ENCODE results near the gene PRPF40B. TPM values are rescaled to one million over a fixed set of nuclear protein-coding genes. Genes with fewer than 3 reads are reported as not detected.

Gene PRPF40B
- total and polyA plus RNA-seq, 9 of the 15 experiments (the other 6 are each of a cell fraction or from before 2014, with no cell fraction given), result 0.55 to 10.6 (median 4.8) TPM

DNA sequence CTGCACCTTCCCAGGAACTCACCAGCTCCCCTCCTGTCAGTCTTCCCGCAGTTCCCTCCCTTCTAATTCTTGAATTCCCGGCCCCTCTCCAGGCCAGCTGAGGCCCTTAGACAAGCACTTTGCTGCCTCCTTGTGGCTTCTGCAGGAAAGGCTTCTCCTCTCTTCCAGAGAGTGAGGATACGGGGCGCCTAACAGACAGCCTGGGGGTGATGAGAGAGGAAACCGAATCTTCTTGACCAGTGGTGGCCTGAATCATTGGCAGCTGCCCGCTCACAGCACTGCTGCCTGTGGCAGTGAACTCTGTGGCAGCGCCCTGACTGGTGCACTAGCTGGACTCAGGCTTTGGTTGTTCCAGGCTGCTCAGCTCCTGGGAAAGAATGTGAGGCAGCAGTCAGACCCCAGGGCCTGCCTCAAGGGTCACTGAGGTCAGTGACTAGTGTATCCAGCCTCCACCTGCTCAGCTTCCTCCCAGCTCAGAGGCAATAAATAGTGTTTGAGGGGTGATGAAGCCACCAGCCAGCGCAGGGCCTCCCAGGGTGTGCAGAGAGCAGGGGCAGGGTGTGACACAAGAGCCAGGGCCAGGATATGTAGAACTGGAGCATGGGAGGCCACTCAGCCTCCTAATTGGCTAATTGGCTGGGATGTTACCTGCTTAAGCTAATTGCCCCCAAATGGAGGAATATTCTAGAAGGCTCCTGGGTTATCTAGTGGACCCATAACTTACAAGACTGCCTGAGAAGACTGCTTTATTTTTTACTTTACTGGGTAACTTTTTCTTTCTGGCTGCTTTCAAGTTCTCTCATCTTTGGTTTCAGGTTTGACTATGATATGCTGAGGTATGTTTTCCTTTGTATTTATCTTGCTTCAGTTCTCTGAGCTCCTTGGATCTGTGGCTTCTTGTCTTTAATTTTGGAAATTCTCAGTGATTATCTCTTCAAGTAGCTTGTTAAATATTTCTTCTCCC lies 42.5 kb upstream of the PRPF40B start (continued):
- TF ChIP-seq, protein P1, sequence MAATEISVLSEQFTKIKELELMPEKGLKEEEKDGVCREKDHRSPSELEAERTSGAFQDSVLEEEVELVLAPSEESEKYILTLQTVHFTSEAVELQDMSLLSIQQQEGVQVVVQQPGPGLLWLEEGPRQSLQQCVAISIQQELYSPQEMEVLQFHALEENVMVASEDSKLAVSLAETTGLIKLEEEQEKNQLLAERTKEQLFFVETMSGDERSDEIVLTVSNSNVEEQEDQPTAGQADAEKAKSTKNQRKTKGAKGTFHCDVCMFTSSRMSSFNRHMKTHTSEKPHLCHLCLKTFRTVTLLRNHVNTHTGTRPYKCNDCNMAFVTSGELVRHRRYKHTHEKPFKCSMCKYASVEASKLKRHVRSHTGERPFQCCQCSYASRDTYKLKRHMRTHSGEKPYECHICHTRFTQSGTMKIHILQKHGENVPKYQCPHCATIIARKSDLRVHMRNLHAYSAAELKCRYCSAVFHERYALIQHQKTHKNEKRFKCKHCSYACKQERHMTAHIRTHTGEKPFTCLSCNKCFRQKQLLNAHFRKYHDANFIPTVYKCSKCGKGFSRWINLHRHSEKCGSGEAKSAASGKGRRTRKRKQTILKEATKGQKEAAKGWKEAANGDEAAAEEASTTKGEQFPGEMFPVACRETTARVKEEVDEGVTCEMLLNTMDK (IDR thresholded peaks at IDR 0.05; ENCODE audit: borderline replicate concordance, insufficient read depth, low read depth, low read length, poor library complexity, severe bottlenecking), result peak; percentile 73
- no peak for TF ChIP-seq TBP (optimal IDR thresholded peaks at IDR 0.05; ENCODE audit: low read depth, low read length)
- TF ChIP-seq ARID2 (IDR thresholded peaks at IDR 0.05), result peak; percentile 73; the same call in 1 of the 2 replicates
- no peak for TF ChIP-seq ZNF561 (CRISPR knock-in tag; conservative IDR thresholded peaks at IDR 0.05)
- TF ChIP-seq, protein P2, sequence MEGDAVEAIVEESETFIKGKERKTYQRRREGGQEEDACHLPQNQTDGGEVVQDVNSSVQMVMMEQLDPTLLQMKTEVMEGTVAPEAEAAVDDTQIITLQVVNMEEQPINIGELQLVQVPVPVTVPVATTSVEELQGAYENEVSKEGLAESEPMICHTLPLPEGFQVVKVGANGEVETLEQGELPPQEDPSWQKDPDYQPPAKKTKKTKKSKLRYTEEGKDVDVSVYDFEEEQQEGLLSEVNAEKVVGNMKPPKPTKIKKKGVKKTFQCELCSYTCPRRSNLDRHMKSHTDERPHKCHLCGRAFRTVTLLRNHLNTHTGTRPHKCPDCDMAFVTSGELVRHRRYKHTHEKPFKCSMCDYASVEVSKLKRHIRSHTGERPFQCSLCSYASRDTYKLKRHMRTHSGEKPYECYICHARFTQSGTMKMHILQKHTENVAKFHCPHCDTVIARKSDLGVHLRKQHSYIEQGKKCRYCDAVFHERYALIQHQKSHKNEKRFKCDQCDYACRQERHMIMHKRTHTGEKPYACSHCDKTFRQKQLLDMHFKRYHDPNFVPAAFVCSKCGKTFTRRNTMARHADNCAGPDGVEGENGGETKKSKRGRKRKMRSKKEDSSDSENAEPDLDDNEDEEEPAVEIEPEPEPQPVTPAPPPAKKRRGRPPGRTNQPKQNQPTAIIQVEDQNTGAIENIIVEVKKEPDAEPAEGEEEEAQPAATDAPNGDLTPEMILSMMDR (IDR thresholded peaks at IDR 0.05 in 2 of 3, conservative IDR thresholded peaks at IDR 0.05 in 1 of 3; ENCODE audit: insufficient read depth in 2 of 3, low read depth in 1 of 3, low read length in 3 of 3), result peak; percentile 84 to 93 (median 92)
- no peak for TF ChIP-seq BRF1 (IDR thresholded peaks at IDR 0.05; ENCODE audit: borderline replicate concordance, extremely low read depth, insufficient read length)
- TF ChIP-seq, protein P3, sequence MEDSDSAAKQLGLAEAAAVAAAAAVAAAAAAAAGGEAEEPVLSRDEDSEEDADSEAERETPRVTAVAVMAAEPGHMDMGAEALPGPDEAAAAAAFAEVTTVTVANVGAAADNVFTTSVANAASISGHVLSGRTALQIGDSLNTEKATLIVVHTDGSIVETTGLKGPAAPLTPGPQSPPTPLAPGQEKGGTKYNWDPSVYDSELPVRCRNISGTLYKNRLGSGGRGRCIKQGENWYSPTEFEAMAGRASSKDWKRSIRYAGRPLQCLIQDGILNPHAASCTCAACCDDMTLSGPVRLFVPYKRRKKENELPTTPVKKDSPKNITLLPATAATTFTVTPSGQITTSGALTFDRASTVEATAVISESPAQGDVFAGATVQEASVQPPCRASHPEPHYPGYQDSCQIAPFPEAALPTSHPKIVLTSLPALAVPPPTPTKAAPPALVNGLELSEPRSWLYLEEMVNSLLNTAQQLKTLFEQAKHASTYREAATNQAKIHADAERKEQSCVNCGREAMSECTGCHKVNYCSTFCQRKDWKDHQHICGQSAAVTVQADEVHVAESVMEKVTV (CRISPR knock-in tag; IDR thresholded peaks at IDR 0.05), result peak; percentile 31; the same call in 1 of the 2 replicates
- TF ChIP-seq SMARCA4 (IDR thresholded peaks at IDR 0.05), result peak; percentile 58; the same call in 1 of the 2 replicates
- TF ChIP-seq RAD21 (CRISPR knock-in tag; conservative IDR thresholded peaks at IDR 0.05 in 1 of 2, IDR thresholded peaks at IDR 0.05 in 1 of 2), result peak; percentile 63 to 86
- peak; percentile 84 for TF ChIP-seq SMC3 (conservative IDR thresholded peaks at IDR 0.05; ENCODE audit: insufficient read depth, low read depth, low read length)
- TF ChIP-seq, protein P4, sequence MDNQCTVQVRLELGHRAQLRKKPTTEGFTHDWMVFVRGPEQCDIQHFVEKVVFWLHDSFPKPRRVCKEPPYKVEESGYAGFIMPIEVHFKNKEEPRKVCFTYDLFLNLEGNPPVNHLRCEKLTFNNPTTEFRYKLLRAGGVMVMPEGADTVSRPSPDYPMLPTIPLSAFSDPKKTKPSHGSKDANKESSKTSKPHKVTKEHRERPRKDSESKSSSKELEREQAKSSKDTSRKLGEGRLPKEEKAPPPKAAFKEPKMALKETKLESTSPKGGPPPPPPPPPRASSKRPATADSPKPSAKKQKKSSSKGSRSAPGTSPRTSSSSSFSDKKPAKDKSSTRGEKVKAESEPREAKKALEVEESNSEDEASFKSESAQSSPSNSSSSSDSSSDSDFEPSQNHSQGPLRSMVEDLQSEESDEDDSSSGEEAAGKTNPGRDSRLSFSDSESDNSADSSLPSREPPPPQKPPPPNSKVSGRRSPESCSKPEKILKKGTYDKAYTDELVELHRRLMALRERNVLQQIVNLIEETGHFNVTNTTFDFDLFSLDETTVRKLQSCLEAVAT (IDR thresholded peaks at IDR 0.05), result no peak
- peak; percentile 55; the same call in 1 of the 2 replicates for TF ChIP-seq SMARCE1 (IDR thresholded peaks at IDR 0.05)

Measured in K562 (cell line).